Measurements from ENCODE around the gene PLD3. TPM values are rescaled to one million over a fixed set of nuclear protein-coding genes. Genes with fewer than 3 reads are reported as not detected.

The PLD3 gene
- polyA plus RNA-seq, 1 experiment: 395 TPM

DNA sequence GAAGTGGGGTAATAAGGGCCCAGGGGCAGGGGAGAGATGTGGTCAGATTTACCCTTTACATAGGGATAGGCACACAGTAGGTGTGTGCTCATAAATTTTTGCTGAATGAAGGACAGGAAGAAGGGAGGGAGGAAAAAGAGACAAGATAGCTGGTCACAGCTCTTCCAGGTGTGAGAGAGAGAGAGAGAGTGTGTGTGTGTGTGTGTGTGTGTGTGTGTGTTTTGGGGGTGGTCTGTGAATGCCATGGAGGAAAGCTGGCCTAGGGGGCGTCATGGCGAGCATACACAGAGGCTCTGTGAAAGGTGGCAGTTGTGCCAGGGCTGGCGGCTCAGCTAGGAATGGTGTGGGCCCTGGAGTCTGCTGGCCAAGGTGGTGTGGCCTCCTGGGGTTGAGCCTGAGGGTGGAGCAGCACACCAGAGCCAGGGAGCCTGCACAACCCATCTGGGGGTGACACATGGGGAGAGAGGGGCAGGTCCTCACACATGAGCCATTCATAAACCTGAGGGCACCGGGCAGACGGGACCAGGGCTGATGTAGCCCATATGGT is 70.6 kb downstream of the PLD3 start:
- Histone ChIP-seq H3K4me3 (ENCODE audit: low read depth, low read length) (no peak overlapping the region), H3K27ac (ENCODE audit: low read depth, low read length) (no peak overlapping the region), H3K9me3 (ENCODE audit: control insufficient read depth, insufficient read depth, low read length) (peaks cover 3% of the 10 kb centered on the region; the same call in 1 of the 2 replicates), H3K27me3 (ENCODE audit: control insufficient read depth, insufficient read depth, low read length) (no peaks in the 10 kb centered on the region)
- CTCF ChIA-PET: interaction anchor here (1.2 to 2.2 kb wide), 2 partner anchors 102 to 114 kb away, joined by 4 to 8 read pairs; no protein-coding TSS in a partner anchor
- POLR2A ChIA-PET: no interaction called here
- no peak for DNase-seq (ENCODE audit: low read depth, low spot score)
- TF ChIP-seq, protein P1, sequence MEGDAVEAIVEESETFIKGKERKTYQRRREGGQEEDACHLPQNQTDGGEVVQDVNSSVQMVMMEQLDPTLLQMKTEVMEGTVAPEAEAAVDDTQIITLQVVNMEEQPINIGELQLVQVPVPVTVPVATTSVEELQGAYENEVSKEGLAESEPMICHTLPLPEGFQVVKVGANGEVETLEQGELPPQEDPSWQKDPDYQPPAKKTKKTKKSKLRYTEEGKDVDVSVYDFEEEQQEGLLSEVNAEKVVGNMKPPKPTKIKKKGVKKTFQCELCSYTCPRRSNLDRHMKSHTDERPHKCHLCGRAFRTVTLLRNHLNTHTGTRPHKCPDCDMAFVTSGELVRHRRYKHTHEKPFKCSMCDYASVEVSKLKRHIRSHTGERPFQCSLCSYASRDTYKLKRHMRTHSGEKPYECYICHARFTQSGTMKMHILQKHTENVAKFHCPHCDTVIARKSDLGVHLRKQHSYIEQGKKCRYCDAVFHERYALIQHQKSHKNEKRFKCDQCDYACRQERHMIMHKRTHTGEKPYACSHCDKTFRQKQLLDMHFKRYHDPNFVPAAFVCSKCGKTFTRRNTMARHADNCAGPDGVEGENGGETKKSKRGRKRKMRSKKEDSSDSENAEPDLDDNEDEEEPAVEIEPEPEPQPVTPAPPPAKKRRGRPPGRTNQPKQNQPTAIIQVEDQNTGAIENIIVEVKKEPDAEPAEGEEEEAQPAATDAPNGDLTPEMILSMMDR (IDR thresholded peaks at IDR 0.05; ENCODE audit: low read depth, low read length): no peak

GRCh38 chr19:40419780-40420179 is 71.3 kb downstream of the PLD3 start:
- H3K4me3 ChIP-seq (ENCODE audit: low read depth, low read length): no peak overlapping the region
- TF ChIP-seq, protein P1 (IDR thresholded peaks at IDR 0.05; ENCODE audit: low read depth, low read length): no peak
- H3K27ac ChIP-seq (ENCODE audit: low read depth, low read length): no peak overlapping the region
- CTCF ChIA-PET: interaction anchor here (0.6 to 2.3 kb wide), 26 partner anchors 9 to 578 kb away, joined by 3 to 35 read pairs (median 4); partner anchors contain the start of genes BLVRB, SERTAD3 and SPTBN4
- peaks cover 3% of the 10 kb centered on the region; the same call in 1 of the 2 replicates for H3K9me3 ChIP-seq (ENCODE audit: control insufficient read depth, insufficient read depth, low read length)
- DNase-seq (ENCODE audit: low read depth, low spot score): no peak
- no peaks in the 10 kb centered on the region for H3K27me3 ChIP-seq (ENCODE audit: control insufficient read depth, insufficient read depth, low read length)
- POLR2A ChIA-PET: no interaction called here

DNA sequence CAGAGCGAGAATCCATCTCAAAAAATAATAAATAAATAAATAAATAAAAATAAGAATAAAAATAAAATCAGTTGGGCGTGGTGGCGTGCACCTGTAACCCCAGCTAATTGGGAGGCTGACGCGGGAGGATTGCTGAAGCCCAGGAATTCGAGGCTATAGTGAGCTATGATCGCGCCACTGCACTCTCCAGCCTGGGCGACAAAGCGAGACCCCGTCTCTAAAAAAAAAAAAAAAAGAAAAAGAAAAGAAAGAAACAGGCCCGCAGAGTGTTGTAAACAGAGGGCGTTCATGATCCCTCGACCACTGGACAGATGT is 71.9 kb downstream of the PLD3 start:
- Histone ChIP-seq H3K27me3 (ENCODE audit: control insufficient read depth, insufficient read depth, low read length) (no peaks in the 10 kb centered on the region), H3K27ac (ENCODE audit: low read depth, low read length) (peak overlapping the region; percentile 95), H3K4me3 (ENCODE audit: low read depth, low read length) (peak overlapping the region; percentile 71), H3K9me3 (ENCODE audit: control insufficient read depth, insufficient read depth, low read length) (peaks cover 3% of the 10 kb centered on the region; the same call in 1 of the 2 replicates)
- ChIA-PET CTCF (interaction anchor here (0.6 to 2.3 kb wide), 34 partner anchors 10 to 1755 kb away, joined by 3 to 35 read pairs (median 4); partner anchors contain the start of genes BLVRB, C19orf47, LTBP4 and SERTAD3), POLR2A (interaction anchor here (0.6 to 1.7 kb wide), 16 partner anchors 9 to 843 kb away, joined by 3 to 30 read pairs (median 4); partner anchors contain the start of genes BLVRB, C19orf47, HNRNPUL1 and PLD3)
- no peak for DNase-seq (ENCODE audit: low read depth, low spot score)
- TF ChIP-seq, protein P1 (IDR thresholded peaks at IDR 0.05; ENCODE audit: low read depth, low read length): no peak

- H3K27me3 ChIP-seq (ENCODE audit: control insufficient read depth, insufficient read depth, low read length): no peaks in the 10 kb centered on the region
- ChIA-PET POLR2A (interaction anchor here (0.6 to 1.7 kb wide), 19 partner anchors 8 to 985 kb away, joined by 3 to 30 read pairs (median 4); partner anchors contain the start of genes BLVRB, C19orf47, HNRNPUL1 and PLD3), CTCF (interaction anchor here (0.6 to 2.3 kb wide), 31 partner anchors 10 to 1756 kb away, joined by 3 to 35 read pairs (median 4); partner anchors contain the start of genes BLVRB, C19orf47, LTBP4 and SERTAD3)
- H3K9me3 ChIP-seq (ENCODE audit: control insufficient read depth, insufficient read depth, low read length): peaks cover 3% of the 10 kb centered on the region; the same call in 1 of the 2 replicates
- peak overlapping the region; percentile 71 for H3K4me3 ChIP-seq (ENCODE audit: low read depth, low read length)
- peak overlapping the region; percentile 95 for H3K27ac ChIP-seq (ENCODE audit: low read depth, low read length)
- TF ChIP-seq, protein P1 (IDR thresholded peaks at IDR 0.05; ENCODE audit: low read depth, low read length): peak; percentile 98
- peak; percentile 75 for DNase-seq (ENCODE audit: low read depth, low spot score)
Measured at GRCh38 chr19:40420766-40421765, 72.6 kb downstream of the PLD3 start.
